Stimulated activated CD4-positive, alpha-beta T cell treated with anti-CD3 and anti-CD28 coated beads, Interleukin-2, amount 100 ng/mL, for 48 hours (primary cell): ENCODE measurements around the gene RAET1L.
"Not testable (repeated sequence)": the region's sequence is repeated elsewhere in the genome, so short reads cannot be mapped to it uniquely, and the experiment has no call there.

Experiments
- DNase-seq, 2 donors: peaks; one replicate each; pipeline ENCODE4 v3.0.0-alpha.2; 2020

The RAET1L gene

GRCh38 chr6:149990661-149991471 is 34.5 kb downstream of the RAET1L start:
- no peak for DNase-seq

DNA sequence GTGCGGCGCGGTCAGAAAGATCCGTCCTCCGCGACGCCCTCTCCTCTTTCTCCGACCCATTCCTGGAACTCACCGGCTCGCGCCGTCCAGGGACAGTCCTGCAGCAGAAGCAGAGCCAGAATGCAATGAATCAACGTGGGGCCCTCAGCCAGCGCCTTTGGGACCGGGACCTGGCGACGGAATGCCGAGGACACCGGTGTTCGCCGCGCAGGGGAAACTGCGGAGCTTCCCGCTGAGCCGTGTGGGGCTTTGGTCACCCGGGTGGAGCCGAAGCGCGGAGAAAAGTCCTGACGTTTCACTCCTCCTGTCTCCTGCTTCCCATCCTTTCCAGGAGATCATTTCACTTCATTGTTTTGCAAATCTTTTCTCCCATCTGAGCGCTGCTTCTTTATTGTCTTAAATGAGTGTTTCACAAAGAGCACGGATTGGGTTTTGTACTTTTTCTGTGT is 35.1 kb downstream of the RAET1L start:
- no peak for DNase-seq

GRCh38 chr6:149988550-149989346 is 36.6 kb downstream of the RAET1L start:
- no peak for DNase-seq

DNA sequence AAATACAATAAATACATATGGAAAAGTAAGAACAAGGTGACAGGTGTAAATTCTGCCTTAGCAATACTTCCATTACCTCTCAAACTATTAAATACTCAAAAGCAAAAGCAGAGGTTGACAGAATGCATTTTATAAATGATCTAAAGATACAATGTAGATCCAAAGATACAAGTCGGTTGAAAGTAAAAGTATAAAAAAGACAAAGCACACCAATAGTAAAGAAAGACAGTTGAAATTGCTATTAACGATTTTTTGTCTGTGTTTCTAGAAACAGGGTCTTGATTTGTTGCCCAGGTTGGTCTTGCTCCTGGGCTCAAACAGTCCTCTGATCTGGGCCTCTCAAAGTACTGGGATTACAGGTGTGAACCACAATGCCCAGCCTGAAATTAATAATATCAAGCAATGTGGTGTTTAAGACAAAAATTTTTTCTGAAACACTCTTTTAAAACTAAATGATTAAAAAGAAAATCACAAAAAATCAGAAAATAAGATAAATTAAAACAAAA is 37.7 kb downstream of the RAET1L start:
- no peak for DNase-seq

GRCh38 chr6:149985481-149985937 is 39.8 kb downstream of the RAET1L start:
- no peak for DNase-seq

GRCh38 chr6:149984773-149985172 is 40.6 kb downstream of the RAET1L start:
- DNase-seq, result no peak

DNA sequence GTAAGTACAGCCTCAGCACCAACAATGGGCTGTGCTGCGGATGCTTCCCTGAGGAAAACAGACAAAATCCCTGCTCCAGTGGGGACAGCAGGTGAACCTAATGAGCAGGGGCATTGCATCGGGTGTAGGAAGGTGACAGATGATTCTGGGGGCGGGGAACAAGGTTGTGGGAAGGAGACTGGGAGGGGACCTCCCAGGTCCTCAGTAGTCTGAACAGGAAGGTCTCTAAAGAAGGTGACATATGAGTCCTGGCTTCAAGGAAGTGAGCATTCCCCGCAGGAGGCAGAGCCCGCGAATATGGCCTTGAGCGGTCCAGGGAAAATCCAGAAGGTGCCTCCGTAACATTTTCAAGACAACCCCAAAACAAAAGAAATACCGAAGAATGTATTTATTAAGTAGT is 42.2 kb downstream of the RAET1L start:
- DNase-seq, result no peak

DNA sequence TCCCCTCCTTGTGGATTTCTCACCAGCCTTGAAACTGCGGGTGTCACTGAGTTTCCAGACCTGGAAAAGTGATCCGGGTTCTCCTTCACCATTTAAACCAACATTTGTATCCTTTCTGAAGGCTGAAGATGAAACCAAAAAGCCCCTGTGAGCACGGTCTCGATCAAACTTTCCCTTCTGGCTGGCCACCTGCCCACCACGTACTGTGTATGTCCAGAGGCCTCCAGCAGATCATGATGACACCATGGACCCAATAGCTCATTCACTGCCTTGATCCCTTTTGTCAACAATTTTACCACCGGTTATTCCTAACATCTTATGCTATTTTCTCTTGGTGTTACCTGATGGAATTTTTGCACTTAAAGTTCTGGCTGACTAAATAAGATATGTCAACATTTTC is 46.0 kb downstream of the RAET1L start:
- no peak for DNase-seq

GRCh38 chr6:149978610-149979009 is 46.7 kb downstream of the RAET1L start:
- no peak for DNase-seq

GRCh38 chr6:149977221-149977620 is 48.1 kb downstream of the RAET1L start:
- no peak for DNase-seq

DNA sequence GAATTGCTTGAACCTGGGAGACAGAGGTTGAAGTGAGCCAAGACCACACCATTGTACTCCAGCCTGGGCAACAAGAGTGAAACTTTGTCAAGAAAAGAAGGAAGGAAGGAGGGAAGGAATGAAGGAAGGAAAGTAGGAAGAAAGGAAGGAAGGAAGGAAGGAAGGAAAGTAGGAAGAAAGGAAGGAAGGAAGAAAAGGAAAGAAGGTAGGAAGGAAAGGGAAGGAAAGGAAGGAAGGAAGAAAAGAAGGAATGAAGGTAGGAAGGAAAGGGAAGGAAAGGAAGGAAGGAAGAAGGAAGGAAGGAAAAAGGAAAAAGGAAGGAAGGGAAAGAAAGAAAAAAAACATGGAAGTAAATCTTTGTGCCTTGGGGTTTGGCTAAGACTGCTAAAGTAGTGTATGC is 49.9 kb downstream of the RAET1L start:
- no peak for DNase-seq

DNA sequence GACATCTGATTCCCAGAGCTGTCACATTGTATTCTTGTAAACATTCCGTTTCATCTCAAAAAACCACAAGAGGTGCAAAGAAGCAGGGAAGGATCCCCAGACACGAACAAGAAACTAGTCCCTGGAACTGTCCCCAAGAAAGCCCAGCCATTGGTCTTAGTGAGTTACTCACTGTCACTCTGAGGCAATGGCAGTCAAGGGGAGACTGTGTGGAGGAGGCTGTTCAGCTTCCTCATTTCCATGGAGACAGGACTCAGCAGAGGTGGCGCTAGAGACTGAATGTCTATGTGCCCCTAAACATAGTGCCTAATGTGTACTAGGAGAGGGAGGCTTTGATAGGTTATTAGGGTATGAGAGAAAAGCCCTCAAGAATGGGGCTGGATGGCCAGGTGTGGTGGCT is 50.5 kb downstream of the RAET1L start:
- DNase-seq, result no peak

GRCh38 chr6:149974394-149974793 is 50.9 kb downstream of the RAET1L start:
- not testable (repeated sequence) for DNase-seq

DNA sequence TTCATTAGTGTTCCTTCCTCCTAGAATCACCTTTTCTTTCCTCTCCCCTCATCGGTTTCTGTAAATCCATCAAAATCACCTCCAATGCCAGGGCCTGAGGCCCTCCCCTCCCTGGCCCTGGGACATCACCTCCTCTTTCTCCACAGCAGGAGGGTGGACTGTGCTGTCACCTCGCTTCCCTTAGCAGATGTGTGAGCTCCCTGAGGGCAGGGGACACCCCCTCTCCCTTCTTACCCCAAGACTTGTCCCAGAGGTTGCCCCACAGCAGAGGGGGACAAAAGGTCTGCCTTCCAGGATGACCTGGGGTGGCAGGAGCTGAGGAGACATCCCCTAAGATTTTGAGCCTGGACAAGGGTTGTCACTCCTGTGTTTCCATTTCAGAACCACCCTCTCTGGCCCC is 55.7 kb downstream of the RAET1L start:
- DNase-seq, result no peak

- not testable (repeated sequence) for DNase-seq
These were observed 56.4 kb downstream of the RAET1L start for GRCh38 chr6:149968909-149969308.
